ENCODE measurements around the gene PIP4K2C.
A peak's percentile ranks its signal among the peaks of the same experiment; 100 is the strongest.

The PIP4K2C gene

GRCh38 chr12:57581802-57582201 is 9.2 kb upstream of the PIP4K2C start:
- no peak for TF ChIP-seq CTCF (IDR thresholded peaks at IDR 0.05; ENCODE audit: low read depth, low read length)
- DNase-seq (ENCODE audit: extremely low read depth, low read depth): no peak

GRCh38 chr12:57582440-57582839 is 8.6 kb upstream of the PIP4K2C start:
- DNase-seq (ENCODE audit: extremely low read depth, low read depth): no peak
- TF ChIP-seq CTCF (IDR thresholded peaks at IDR 0.05; ENCODE audit: low read depth, low read length): no peak

- DNase-seq (ENCODE audit: extremely low read depth, low read depth): peak; percentile 58
- TF ChIP-seq CTCF (IDR thresholded peaks at IDR 0.05; ENCODE audit: low read depth, low read length): peak; percentile 86
Observed at GRCh38 chr12:57583008-57583831, 7.8 kb upstream of the PIP4K2C start.

- no peak for DNase-seq (ENCODE audit: extremely low read depth, low read depth)
- no peak for TF ChIP-seq CTCF (IDR thresholded peaks at IDR 0.05; ENCODE audit: low read depth, low read length)
Observed at GRCh38 chr12:57584050-57584449, 6.9 kb upstream of the PIP4K2C start.

- TF ChIP-seq CTCF (IDR thresholded peaks at IDR 0.05; ENCODE audit: low read depth, low read length): no peak
Observed at GRCh38 chr12:57584690-57585089, 6.3 kb upstream of the PIP4K2C start.

GRCh38 chr12:57585156-57585555 is 5.8 kb upstream of the PIP4K2C start:
- TF ChIP-seq CTCF (IDR thresholded peaks at IDR 0.05; ENCODE audit: low read depth, low read length): no peak
- DNase-seq (ENCODE audit: extremely low read depth, low read depth): no peak

More at GRCh38 chr12:57584690-57585089, 6.3 kb upstream of the PIP4K2C start:
- DNase-seq (ENCODE audit: extremely low read depth, low read depth): no peak

GRCh38 chr12:57586128-57586527 is 4.9 kb upstream of the PIP4K2C start:
- no peak for TF ChIP-seq CTCF (IDR thresholded peaks at IDR 0.05; ENCODE audit: low read depth, low read length)
- DNase-seq (ENCODE audit: extremely low read depth, low read depth): no peak

Measured in AG09319 (cell line).